Glutamatergic neuron (in vitro differentiated cells): Measurements from ENCODE around the gene STOML3. TPM values are rescaled to one million over a fixed set of nuclear protein-coding genes. Genes with fewer than 3 reads are reported as not detected.

Experiments used
- DNase-seq: peaks from one replicate; pipeline ENCODE4 v3.0.0; 2022
- H3K27ac Mint-ChIP-seq: one replicate; pipeline ENCODE4 v1.8.0; 2020; ENCODE audit warnings: mild to moderate bottlenecking, mixed read lengths, inconsistent platforms; ENCODE audit not compliant: unreplicated experiment
- H3K27me3 Mint-ChIP-seq: one replicate; pipeline ENCODE4 v1.8.0; 2020; ENCODE audit warnings: mild to moderate bottlenecking, moderate library complexity, mixed read lengths, inconsistent platforms; ENCODE audit not compliant: unreplicated experiment
- H3K36me3 Mint-ChIP-seq: one replicate; pipeline ENCODE4 v1.8.0; 2020; ENCODE audit warnings: mild to moderate bottlenecking, mixed read lengths, inconsistent platforms; ENCODE audit not compliant: unreplicated experiment
- H3K4me1 Mint-ChIP-seq: one replicate; pipeline ENCODE4 v1.8.0; 2020; ENCODE audit warnings: mild to moderate bottlenecking, low read depth, mixed read lengths, inconsistent platforms; ENCODE audit not compliant: unreplicated experiment
- H3K4me3 Mint-ChIP-seq: one replicate; pipeline ENCODE4 v1.8.0; 2020; ENCODE audit warnings: mild to moderate bottlenecking, mixed read lengths, inconsistent platforms; ENCODE audit not compliant: unreplicated experiment
- H3K9me3 Mint-ChIP-seq: one replicate; pipeline ENCODE4 v1.8.0; 2020; ENCODE audit warnings: mild to moderate bottlenecking, moderate library complexity, mixed read lengths, inconsistent platforms; ENCODE audit not compliant: unreplicated experiment
- total RNA-seq: library from RNA; stranded (reverse); fragmentation: NEBNext Ultra II Directional; extraction: Animal tissue kit (Norgen Biotek cat#: 25700); gene quantifications from one replicate; pipeline ENCODE4 v1.2.1, GENCODE V29; 2021; ENCODE audit not compliant: unreplicated experiment
- TF ChIP-seq, protein P1 (sequence below): fragments of 200-600 bp; sonication (generic); IDR thresholded peaks from one replicate; pipeline ENCODE4 v1.5.0; 2021; ENCODE audit not compliant: partially characterized antibody, unreplicated experiment

Gene STOML3
- total RNA-seq, 1 donor from 2014 or later: not detected

DNA sequence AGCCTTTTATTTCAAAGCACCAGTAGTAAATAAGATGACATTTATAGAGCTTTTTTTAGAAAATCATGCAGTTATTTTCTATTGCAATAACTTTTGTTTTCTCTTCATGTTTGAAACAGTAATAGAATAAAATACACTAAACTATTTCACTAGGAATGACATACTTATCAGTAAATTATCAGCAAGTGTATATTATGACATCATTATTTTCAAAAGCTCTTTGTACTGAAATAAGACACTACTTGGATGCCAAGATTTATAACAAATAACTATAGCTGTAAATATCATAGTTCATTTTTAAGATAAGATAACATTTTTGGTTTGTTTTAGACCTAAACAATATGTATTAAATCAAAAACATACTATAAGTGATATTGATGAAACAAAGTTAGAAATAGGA, 56.8 kb downstream of the STOML3 start:
- Mint-ChIP-seq H3K27me3 (no peaks in the 10 kb centered on the region), H3K4me3 (no peak overlapping the region), H3K9me3 (peaks cover 1% of the 10 kb centered on the region), H3K27ac (no peak overlapping the region), H3K36me3 (no peaks in the 10 kb centered on the region), H3K4me1 (peaks cover 8% of the 10 kb centered on the region)
- TF ChIP-seq, protein P1, sequence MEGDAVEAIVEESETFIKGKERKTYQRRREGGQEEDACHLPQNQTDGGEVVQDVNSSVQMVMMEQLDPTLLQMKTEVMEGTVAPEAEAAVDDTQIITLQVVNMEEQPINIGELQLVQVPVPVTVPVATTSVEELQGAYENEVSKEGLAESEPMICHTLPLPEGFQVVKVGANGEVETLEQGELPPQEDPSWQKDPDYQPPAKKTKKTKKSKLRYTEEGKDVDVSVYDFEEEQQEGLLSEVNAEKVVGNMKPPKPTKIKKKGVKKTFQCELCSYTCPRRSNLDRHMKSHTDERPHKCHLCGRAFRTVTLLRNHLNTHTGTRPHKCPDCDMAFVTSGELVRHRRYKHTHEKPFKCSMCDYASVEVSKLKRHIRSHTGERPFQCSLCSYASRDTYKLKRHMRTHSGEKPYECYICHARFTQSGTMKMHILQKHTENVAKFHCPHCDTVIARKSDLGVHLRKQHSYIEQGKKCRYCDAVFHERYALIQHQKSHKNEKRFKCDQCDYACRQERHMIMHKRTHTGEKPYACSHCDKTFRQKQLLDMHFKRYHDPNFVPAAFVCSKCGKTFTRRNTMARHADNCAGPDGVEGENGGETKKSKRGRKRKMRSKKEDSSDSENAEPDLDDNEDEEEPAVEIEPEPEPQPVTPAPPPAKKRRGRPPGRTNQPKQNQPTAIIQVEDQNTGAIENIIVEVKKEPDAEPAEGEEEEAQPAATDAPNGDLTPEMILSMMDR: no peak
- DNase-seq: no peak

GRCh38 chr13:38922170-38922569, 68.5 kb downstream of the STOML3 start:
- TF ChIP-seq, protein P1: no peak
- Mint-ChIP-seq H3K4me1 (no peaks in the 10 kb centered on the region), H3K36me3 (no peaks in the 10 kb centered on the region), H3K4me3 (no peak overlapping the region), H3K9me3 (peaks cover 2% of the 10 kb centered on the region), H3K27ac (no peak overlapping the region), H3K27me3 (no peaks in the 10 kb centered on the region)
- DNase-seq: no peak

- H3K9me3 Mint-ChIP-seq: peaks cover 2% of the 10 kb centered on the region
- H3K4me1 Mint-ChIP-seq: no peaks in the 10 kb centered on the region
- H3K27me3 Mint-ChIP-seq: no peaks in the 10 kb centered on the region
- no peaks in the 10 kb centered on the region for H3K36me3 Mint-ChIP-seq
- H3K27ac Mint-ChIP-seq: no peak overlapping the region
- TF ChIP-seq, protein P1: no peak
- no peak for DNase-seq
- no peak overlapping the region for H3K4me3 Mint-ChIP-seq
Observed at GRCh38 chr13:38921081-38921480, 69.5 kb downstream of the STOML3 start.

Other genes starting within 250 kb of the STOML3 start
- gene PROSER1, start 47.3 kb upstream of the STOML3 start, total RNA-seq: 63.7 TPM
- 16.2 TPM for gene NHLRC3, start 47.6 kb upstream of the STOML3 start, total RNA-seq